Measurements from ENCODE around the gene PMM1. TPM values are rescaled to one million over a fixed set of nuclear protein-coding genes. Genes with fewer than 3 reads are reported as not detected.

Gene PMM1
- total RNA-seq, 1 experiment from 2014 or later: 30.5 TPM

- ChIA-PET POLR2A (no interaction called here), CTCF (no interaction called here)
- intact Hi-C loops (cut with micrococcal nuclease; ENCODE audit: unreplicated experiment) (no loop called here), in situ Hi-C loops (cut with HindIII; ENCODE audit: low pct_unique_long_range_greater_than_20kb, low sequenced_read_pairs) (no loop called here)
- Histone ChIP-seq H3K36me3 (ENCODE audit: control insufficient read depth, insufficient read depth, low read length) (no peaks in the 10 kb centered on the region), H3K9me3 (ENCODE audit: control insufficient read depth, insufficient read depth, low read depth, low read length) (no peaks in the 10 kb centered on the region), H3K4me1 (ENCODE audit: control insufficient read depth, insufficient read depth, low read length) (peaks cover 1% of the 10 kb centered on the region; the same call in 1 of the 2 replicates), H3K4me3 (ENCODE audit: low read depth in 2 of 2, low read length in 2 of 2) (no peak overlapping the region), H3K27me3 (ENCODE audit: control insufficient read depth, insufficient read depth, low read length) (no peaks in the 10 kb centered on the region), H3K27ac (ENCODE audit: low read length) (no peak overlapping the region)
- BruUV-seq (replicated peaks): no TSS peak
- DNase-seq (ENCODE audit: low read depth, low spot score) (no peak), ATAC-seq (no peak)
- no peak for TF ChIP-seq TCF7L2 (IDR thresholded peaks at IDR 0.05; ENCODE audit: low read depth, low read length)
- TF ChIP-seq REST (IDR thresholded peaks at IDR 0.05; ENCODE audit: insufficient read depth in 1 of 2, low read depth in 2 of 2, low read length in 1 of 2): no peak
- TF ChIP-seq POLR2AphosphoS5 (IDR thresholded peaks at IDR 0.05; ENCODE audit: low read depth, low read length): no peak
- no peak for TF ChIP-seq SIN3A (IDR thresholded peaks at IDR 0.05; ENCODE audit: borderline replicate concordance, insufficient read depth, low read depth, low read length)
- TF ChIP-seq CTCF (IDR thresholded peaks at IDR 0.05): no peak
Observed at GRCh38 chr22:41613456-41613855, 23.8 kb upstream of the PMM1 start.

- no peaks in the 10 kb centered on the region for H3K9me3 ChIP-seq (ENCODE audit: control insufficient read depth, insufficient read depth, low read depth, low read length)
- ChIA-PET CTCF (no interaction called here), POLR2A (no interaction called here)
- DNase-seq (ENCODE audit: low read depth, low spot score) (no peak), ATAC-seq (no peak)
- in situ Hi-C loops (cut with HindIII; ENCODE audit: low pct_unique_long_range_greater_than_20kb, low sequenced_read_pairs): no loop called here
- H3K4me1 ChIP-seq (ENCODE audit: control insufficient read depth, insufficient read depth, low read length): no peaks in the 10 kb centered on the region
- TF ChIP-seq POLR2AphosphoS5 (IDR thresholded peaks at IDR 0.05; ENCODE audit: low read depth, low read length) (no peak), CTCF (IDR thresholded peaks at IDR 0.05) (no peak), SIN3A (IDR thresholded peaks at IDR 0.05; ENCODE audit: borderline replicate concordance, insufficient read depth, low read depth, low read length) (no peak), TCF7L2 (IDR thresholded peaks at IDR 0.05; ENCODE audit: low read depth, low read length) (no peak), REST (IDR thresholded peaks at IDR 0.05; ENCODE audit: insufficient read depth in 1 of 2, low read depth in 2 of 2, low read length in 1 of 2) (no peak)
- H3K27ac ChIP-seq (ENCODE audit: low read length): no peak overlapping the region
- intact Hi-C loops (cut with micrococcal nuclease; ENCODE audit: unreplicated experiment): no loop called here
- no peak overlapping the region for H3K4me3 ChIP-seq (ENCODE audit: low read depth in 2 of 2, low read length in 2 of 2)
- H3K36me3 ChIP-seq (ENCODE audit: control insufficient read depth, insufficient read depth, low read length): no peaks in the 10 kb centered on the region
- BruUV-seq (replicated peaks): no TSS peak
- no peaks in the 10 kb centered on the region for H3K27me3 ChIP-seq (ENCODE audit: control insufficient read depth, insufficient read depth, low read length)
Observed at GRCh38 chr22:41612603-41613306, 23.1 kb upstream of the PMM1 start.
